GM18505 (cell line): Measurements from ENCODE around the gene STRADB.
"Not testable (repeated sequence)": the region's sequence is repeated elsewhere in the genome, so short reads cannot be mapped to it uniquely, and the experiment has no call there.

ENCODE experiments used
- ATAC-seq: cut with Tn5 transposase; IDR thresholded peaks from one replicate; pipeline ENCODE4 v1.9.1; 2021; ENCODE audit not compliant: unreplicated experiment
- POLR2A ChIP-seq: IDR thresholded peaks from 4 replicates; pipeline ENCODE4 v1.6.1; 2011; ENCODE audit warnings: borderline replicate concordance; ENCODE audit not compliant: insufficient read depth, insufficient read length; ENCODE audit errors: extremely low read depth

STRADB gene

GRCh38 chr2:201419057-201419635, 32.4 kb upstream of the STRADB start:
- no peak for ATAC-seq
- TF ChIP-seq POLR2A: no peak

DNA sequence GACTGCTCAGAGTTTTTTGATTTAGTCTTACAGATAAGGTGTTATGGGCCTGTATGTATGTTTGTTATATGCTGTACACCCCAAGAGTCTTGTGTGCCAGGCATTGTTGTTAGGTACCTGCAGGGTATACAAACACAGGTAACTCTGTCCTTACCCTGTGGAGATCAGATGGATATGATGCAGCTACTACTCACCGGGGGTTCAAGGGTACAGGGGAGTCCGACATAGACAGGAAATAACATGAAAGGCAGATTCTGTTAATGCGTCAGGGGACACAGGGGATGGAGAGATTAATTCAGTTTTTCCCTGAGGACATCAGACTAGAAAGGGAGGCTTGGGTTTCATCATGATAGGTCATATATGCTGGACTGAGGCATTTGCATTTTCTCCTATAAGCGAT, 31.6 kb upstream of the STRADB start:
- no peak for ATAC-seq
- no peak for TF ChIP-seq POLR2A

DNA sequence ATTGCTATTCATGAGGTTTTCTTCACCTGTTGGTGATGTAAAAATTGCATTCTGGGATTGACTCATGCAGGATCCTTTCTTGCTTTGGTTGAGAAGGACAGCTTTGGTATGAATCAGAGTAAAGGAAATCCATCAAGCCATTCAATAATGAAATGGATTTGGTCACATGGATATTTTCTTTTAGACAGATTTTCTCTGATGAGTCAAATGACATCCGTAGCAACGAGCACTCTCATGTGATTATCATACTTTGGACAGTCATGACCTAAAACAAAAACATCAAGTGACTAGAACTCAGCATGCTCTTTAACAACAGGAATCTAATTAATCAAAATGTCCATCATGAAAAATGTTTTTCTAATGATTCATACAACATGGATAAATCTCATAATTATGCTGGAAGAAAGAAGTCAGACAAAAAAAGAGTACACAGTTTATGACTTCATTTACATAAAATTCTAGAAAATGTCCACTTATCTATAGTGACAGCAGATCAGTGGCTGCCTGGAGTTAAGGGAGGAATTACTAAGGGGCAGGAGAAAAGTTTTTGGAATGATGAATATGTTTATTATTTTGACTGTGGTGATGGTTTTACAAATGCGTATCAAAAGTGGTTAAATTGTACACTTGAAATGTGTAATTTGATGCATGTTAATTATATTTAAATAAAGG, 31.0 kb upstream of the STRADB start:
- no peak for TF ChIP-seq POLR2A
- ATAC-seq: no peak

- ATAC-seq: no peak
- TF ChIP-seq POLR2A: no peak
Measured at GRCh38 chr2:201425952-201426351, 25.6 kb upstream of the STRADB start.

GRCh38 chr2:201428366-201428765, 23.2 kb upstream of the STRADB start:
- not testable (repeated sequence) for ATAC-seq

DNA sequence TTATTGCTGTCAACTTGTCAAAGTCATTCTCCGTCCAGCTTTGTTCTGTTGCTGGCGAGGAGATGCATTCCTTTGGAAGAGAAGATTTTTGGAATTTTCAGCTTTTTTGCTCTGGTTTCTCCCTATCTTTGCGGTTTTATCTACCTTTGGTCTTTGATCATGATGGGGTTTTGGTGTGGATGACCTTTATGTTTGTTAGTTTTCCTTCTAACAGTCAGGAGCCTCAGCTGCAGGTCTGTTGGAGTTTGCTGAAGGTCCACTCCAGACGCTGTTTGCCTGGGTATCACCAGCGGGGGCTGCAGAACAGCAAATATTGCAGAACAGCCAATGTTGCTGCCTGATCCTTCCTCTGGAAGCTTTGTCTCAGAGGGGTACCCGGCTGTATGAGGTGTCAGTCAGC, 21.7 kb upstream of the STRADB start:
- ATAC-seq: not testable (repeated sequence)

DNA sequence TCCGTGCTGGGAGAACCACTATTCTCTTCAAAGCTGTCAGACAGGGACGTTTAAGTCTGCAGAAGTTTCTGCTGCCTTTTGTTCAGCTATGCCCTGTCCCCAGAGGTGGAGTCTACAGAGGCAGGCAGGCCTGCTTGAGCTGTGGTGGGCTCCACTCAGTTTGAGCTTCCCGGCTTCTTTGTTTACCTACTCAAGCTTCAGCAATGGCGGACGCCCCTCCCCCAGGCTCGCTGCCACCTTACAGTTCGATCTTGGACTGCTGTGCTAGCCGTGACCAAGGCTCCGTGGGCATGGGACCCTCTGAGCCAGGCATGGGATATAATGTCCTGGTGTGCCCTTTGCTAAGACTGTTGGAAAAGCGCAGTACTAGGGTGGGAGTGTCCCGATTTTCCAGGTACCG, 21.2 kb upstream of the STRADB start:
- ATAC-seq: not testable (repeated sequence)

DNA sequence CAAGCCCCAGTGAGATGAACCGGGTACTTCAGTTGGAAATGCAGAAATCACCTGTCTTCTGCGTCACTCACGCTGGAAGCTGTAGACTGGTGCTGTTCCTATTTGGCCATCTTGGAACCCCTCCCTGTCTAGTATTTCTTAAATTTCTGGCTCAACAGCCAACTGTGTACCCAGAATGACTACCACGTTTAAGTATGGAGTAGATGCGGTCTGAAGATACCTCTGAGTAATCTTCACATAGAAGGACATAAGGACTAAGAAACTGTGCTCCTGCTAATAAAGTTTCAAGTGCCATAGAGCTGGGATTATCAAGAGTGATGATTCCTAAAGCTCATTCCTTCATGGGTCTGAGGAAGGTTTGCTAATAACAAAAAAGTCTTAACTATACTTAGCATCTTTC, 20.7 kb upstream of the STRADB start:
- ATAC-seq: no peak
- no peak for TF ChIP-seq POLR2A

- no peak for ATAC-seq
- TF ChIP-seq POLR2A: no peak
Measured at GRCh38 chr2:201432038-201432620, 19.4 kb upstream of the STRADB start.

GRCh38 chr2:201432621-201433393, 18.7 kb upstream of the STRADB start:
- ATAC-seq: no peak
- TF ChIP-seq POLR2A: no peak

DNA sequence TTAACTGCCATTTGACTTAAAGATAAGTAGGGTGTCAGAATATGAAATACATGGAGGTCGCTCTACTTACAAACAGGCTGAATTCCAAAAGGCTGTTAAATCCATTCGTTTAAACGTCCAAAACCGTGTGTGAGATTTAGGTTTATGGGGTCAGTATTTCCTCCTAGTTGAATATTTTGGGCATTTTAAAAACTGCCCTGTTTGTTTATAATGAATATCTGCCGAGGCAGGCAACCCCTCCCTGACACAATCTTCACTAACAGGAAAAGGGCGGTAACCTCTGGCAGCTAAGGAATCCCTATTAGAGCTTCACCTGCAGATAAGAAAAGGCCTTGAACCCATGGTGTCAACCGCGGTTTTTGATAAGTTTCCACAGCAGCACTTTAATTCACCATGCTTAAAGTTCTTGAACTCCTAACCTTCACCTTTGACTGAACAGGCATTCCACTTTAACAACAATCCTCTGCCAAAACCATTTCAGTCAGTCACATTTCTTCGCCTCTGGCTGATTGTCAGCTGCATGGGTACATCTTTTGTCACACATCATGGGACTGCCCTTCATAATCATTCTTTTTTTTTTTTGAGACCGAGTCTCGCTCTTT, 18.0 kb upstream of the STRADB start:
- ATAC-seq: no peak
- TF ChIP-seq POLR2A: no peak

GRCh38 chr2:201436141-201436540, 15.4 kb upstream of the STRADB start:
- no peak for TF ChIP-seq POLR2A
- no peak for ATAC-seq

- ATAC-seq: not testable (repeated sequence)
Measured at GRCh38 chr2:201439336-201439922, 12.1 kb upstream of the STRADB start.
